HL-60 (cell line): ENCODE results near the gene EIF3I.
A peak's percentile ranks its signal among the peaks of the same experiment; 100 is the strongest.

Experiments
- DNase-seq, 2 experiments: peaks; one replicate each; pipeline ENCODE4 v3.0.0-alpha.2; 2010 to 2020; ENCODE audit warnings: low read depth in 1 of 2, low spot score in 1 of 2
- H3K27ac ChIP-seq: fragments of 250-450 bp; sonication (Bioruptor Pico); replicated peaks from 2 replicates; pipeline ENCODE4 v1.5.1; 2020; ENCODE audit warnings: mild to moderate bottlenecking, moderate library complexity
- H3K27me3 ChIP-seq: fragments of 250-450 bp; sonication (Bioruptor Pico); 2 replicates; pipeline ENCODE4 v1.5.1; 2021; ENCODE audit warnings: mild to moderate bottlenecking, moderate library complexity; ENCODE audit not compliant: insufficient read depth, poor library complexity, severe bottlenecking
- H3K4me3 ChIP-seq: replicated peaks from 2 replicates; pipeline ENCODE4 v1.5.1; 2011; ENCODE audit warnings: mild to moderate bottlenecking, control low read depth, low read length; ENCODE audit not compliant: insufficient read depth
- CTCF ChIP-seq: IDR thresholded peaks from one replicate; pipeline ENCODE4 v1.5.1; 2011; ENCODE audit warnings: low read length, control low read depth, inconsistent platforms; ENCODE audit not compliant: insufficient read depth
- GABPA ChIP-seq: IDR thresholded peaks from 2 replicates; pipeline ENCODE4 v1.6.1; 2012; ENCODE audit warnings: low read depth
- POLR2AphosphoS5 ChIP-seq: IDR thresholded peaks from 2 replicates; pipeline ENCODE4 v1.6.1; 2012; ENCODE audit warnings: low read depth
- REST ChIP-seq: IDR thresholded peaks from 2 replicates; pipeline ENCODE4 v1.6.1; 2012; ENCODE audit warnings: low read depth; ENCODE audit not compliant: insufficient replicate concordance
- SPI1 ChIP-seq: IDR thresholded peaks from 2 replicates; pipeline ENCODE4 v1.6.1; 2012; ENCODE audit warnings: low read depth, mild to moderate bottlenecking, borderline replicate concordance

EIF3I gene

GRCh38 chr1:32181563-32181962 lies 40.6 kb upstream of the EIF3I start:
- no peak for DNase-seq
- peak overlapping the region; percentile 3 for H3K4me3 ChIP-seq

GRCh38 chr1:32182060-32182459 lies 40.1 kb upstream of the EIF3I start:
- Histone ChIP-seq H3K27me3 (no peaks in the 10 kb centered on the region), H3K27ac (no peak overlapping the region), H3K4me3 (no peak overlapping the region)
- no peak for TF ChIP-seq POLR2AphosphoS5
- TF ChIP-seq GABPA: no peak
- no peak for TF ChIP-seq CTCF
- TF ChIP-seq SPI1: no peak
- TF ChIP-seq REST: no peak
- DNase-seq: no peak

More at GRCh38 chr1:32181563-32181962, 40.6 kb upstream of the EIF3I start:
- Histone ChIP-seq H3K27me3 (no peaks in the 10 kb centered on the region), H3K27ac (no peak overlapping the region)
- no peak for TF ChIP-seq REST
- TF ChIP-seq POLR2AphosphoS5: no peak
- no peak for TF ChIP-seq SPI1
- no peak for TF ChIP-seq GABPA
- no peak for TF ChIP-seq CTCF

GRCh38 chr1:32184650-32185049 lies 37.6 kb upstream of the EIF3I start:
- DNase-seq: peak in 1 of 2 experiments; percentile 23
- TF ChIP-seq SPI1 (no peak), POLR2AphosphoS5 (no peak), GABPA (no peak), REST (no peak), CTCF (no peak)
- no peaks in the 10 kb centered on the region for H3K27me3 ChIP-seq
- no peak overlapping the region for H3K4me3 ChIP-seq
- H3K27ac ChIP-seq: no peak overlapping the region
